Stomach (tissue), 4 donors: Measurements from ENCODE around the gene ALS2CL.

ENCODE experiments used
- EP300 ChIP-seq: sonication (generic); formaldehyde crosslinking; IDR thresholded peaks from one replicate; pipeline ENCODE4 v1.6.1; 2017; ENCODE audit warnings: antibody characterized with exemption
- POLR2A ChIP-seq, 4 donors: fragments of 450-650 bp; IDR thresholded peaks; one replicate each; pipeline ENCODE4 v1.6.1; 2016; ENCODE audit warnings: antibody characterized with exemption in 4 of 4, control low read depth in 2 of 4, mild to moderate bottlenecking in 1 of 4, moderate library complexity in 1 of 4
- POLR2AphosphoS5 ChIP-seq, 3 donors: sonication (generic); formaldehyde crosslinking; IDR thresholded peaks; one replicate each; pipeline ENCODE4 v1.6.1; 2016; ENCODE audit warnings: antibody characterized with exemption in 3 of 3
- TF ChIP-seq, protein P1 (sequence below), 7 experiments: fragments of 450-650 bp in 4 of 7; fragments of 200-600 bp in 3 of 7; sonication (generic) in 3 of 7; IDR thresholded peaks; one replicate each; pipeline ENCODE4 v1.5.1; 2016 to 2019; ENCODE audit warnings: antibody characterized with exemption in 7 of 7, control low read depth in 2 of 7, mild to moderate bottlenecking in 1 of 7

GRCh38 chr3:46670000-46670890 is 23.2 kb downstream of the ALS2CL start:
- TF ChIP-seq, protein P1, sequence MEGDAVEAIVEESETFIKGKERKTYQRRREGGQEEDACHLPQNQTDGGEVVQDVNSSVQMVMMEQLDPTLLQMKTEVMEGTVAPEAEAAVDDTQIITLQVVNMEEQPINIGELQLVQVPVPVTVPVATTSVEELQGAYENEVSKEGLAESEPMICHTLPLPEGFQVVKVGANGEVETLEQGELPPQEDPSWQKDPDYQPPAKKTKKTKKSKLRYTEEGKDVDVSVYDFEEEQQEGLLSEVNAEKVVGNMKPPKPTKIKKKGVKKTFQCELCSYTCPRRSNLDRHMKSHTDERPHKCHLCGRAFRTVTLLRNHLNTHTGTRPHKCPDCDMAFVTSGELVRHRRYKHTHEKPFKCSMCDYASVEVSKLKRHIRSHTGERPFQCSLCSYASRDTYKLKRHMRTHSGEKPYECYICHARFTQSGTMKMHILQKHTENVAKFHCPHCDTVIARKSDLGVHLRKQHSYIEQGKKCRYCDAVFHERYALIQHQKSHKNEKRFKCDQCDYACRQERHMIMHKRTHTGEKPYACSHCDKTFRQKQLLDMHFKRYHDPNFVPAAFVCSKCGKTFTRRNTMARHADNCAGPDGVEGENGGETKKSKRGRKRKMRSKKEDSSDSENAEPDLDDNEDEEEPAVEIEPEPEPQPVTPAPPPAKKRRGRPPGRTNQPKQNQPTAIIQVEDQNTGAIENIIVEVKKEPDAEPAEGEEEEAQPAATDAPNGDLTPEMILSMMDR (IDR thresholded peaks at IDR 0.05): no peak
- TF ChIP-seq POLR2A (IDR thresholded peaks at IDR 0.05) (no peak), EP300 (no peak), POLR2AphosphoS5 (IDR thresholded peaks at IDR 0.05) (no peak)
